IPS-NIHi11 (cell line): ENCODE results near the gene TTYH2.
"Not testable (repeated sequence)": the region's sequence is repeated elsewhere in the genome, so short reads cannot be mapped to it uniquely, and the experiment has no call there.

Source experiments
- DNase-seq: peaks from one replicate; pipeline ENCODE4 v3.0.0; 2012; ENCODE audit warnings: mixed read lengths, low spot score

TTYH2 gene, protein sequence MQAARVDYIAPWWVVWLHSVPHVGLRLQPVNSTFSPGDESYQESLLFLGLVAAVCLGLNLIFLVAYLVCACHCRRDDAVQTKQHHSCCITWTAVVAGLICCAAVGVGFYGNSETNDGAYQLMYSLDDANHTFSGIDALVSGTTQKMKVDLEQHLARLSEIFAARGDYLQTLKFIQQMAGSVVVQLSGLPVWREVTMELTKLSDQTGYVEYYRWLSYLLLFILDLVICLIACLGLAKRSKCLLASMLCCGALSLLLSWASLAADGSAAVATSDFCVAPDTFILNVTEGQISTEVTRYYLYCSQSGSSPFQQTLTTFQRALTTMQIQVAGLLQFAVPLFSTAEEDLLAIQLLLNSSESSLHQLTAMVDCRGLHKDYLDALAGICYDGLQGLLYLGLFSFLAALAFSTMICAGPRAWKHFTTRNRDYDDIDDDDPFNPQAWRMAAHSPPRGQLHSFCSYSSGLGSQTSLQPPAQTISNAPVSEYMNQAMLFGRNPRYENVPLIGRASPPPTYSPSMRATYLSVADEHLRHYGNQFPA

GRCh38 chr17:74212913-74213791 lies at the start of gene TTYH2:
TSS of gene TTYH2 (plus strand) at chr17:74213571. CDS start at chr17:74213588, 17 bp downstream.
- peak; percentile 88 for DNase-seq

DNA sequence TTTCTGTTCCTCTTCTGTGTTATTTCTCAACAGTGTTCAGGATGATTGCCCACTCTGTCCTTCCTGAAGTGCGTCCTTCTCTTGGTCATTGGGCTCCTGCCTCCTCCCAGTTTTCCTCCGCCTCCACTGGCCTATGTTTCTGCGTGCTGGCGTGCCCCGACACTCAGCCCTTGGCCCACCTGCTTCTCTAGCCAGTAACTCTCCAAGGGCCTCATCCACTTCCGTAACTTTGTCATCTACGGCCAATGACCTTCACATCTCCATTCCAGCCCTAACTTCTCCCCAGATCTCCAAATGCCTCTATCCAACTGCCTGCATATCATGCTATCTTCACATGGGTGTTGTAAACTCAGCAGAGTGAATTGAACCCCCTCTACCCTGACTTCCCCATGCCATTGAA lies 49.5 kb upstream of the TTYH2 start:
- no peak for DNase-seq

- DNase-seq, result no peak
These were observed 48.8 kb upstream of the TTYH2 start for GRCh38 chr17:74164446-74165045.

DNA sequence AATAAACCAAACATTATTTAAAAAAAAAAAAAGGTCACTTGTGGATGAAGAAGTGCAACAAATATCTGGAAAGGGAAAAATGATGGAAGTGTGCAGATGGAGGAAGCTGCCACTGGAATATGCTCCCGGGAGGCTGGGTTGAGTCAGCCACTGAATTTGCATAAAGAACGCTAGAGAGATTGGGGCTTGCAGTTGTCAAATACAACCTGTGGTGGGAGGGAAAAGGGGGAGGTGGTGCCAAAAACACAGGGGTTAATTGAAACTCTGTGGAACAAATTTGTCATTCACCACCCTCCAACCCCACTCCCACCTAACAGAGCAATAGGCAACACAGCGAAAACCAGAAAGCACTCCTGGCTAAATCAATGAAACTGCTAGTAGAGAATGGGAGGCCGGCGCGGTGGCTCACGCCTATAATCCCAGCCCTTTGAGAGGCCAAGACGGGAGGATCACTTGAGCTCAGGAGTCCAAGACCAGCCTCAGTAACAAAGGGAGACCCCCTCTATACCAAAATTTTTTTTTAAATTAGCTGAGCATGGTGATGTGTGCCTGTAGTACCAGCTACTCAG lies 47.5 kb upstream of the TTYH2 start:
- no peak for DNase-seq

GRCh38 chr17:74170924-74171323 lies 42.4 kb upstream of the TTYH2 start:
- no peak for DNase-seq

DNA sequence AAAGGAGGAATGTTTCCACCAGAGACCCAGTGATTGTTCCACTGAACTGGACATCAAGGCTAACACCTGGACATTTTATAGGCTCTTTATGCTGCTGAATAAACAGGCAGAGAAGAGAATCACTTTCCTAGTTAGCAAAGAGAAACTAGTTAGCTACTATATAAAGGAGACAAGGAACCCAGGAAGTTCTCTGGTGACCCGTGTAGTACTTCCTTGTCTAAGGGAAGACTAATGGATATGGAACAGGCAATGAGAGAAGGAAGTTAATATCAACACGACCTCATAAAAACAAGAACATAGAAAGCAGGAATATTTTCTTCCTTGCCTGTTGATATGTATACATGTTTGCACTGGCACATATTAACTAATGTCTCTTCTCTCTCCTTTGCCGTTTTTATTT lies 40.7 kb upstream of the TTYH2 start:
- no peak for DNase-seq

DNA sequence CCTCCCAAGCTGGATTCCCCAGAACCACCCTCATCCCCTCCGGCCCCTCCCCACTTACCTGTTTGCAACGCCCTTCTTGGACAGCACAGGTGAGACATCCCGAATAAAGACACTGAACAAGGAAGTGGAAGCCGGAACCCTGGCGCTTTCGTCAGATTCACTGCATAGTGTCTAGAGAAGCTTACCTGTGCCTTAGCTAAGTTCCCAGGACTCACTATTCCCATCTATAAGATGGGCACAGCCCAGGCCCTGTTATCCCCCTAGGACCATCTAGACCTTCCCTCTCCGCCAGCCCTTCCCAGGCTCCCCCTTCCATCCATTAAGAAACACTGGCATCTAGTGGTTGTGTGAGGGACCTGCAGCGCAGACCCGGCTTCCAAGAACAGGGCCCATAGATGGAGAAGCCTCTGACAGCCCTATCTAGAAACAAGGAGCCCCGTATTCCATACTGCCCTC lies 36.8 kb upstream of the TTYH2 start:
- peak; percentile 79 for DNase-seq

- no peak for DNase-seq
These were observed 36.3 kb upstream of the TTYH2 start for GRCh38 chr17:74177018-74177450.

- no peak for DNase-seq
These were observed 33.8 kb upstream of the TTYH2 start for GRCh38 chr17:74179576-74179975.

- no peak for DNase-seq
These were observed 33.0 kb upstream of the TTYH2 start for GRCh38 chr17:74180336-74180735.

DNA sequence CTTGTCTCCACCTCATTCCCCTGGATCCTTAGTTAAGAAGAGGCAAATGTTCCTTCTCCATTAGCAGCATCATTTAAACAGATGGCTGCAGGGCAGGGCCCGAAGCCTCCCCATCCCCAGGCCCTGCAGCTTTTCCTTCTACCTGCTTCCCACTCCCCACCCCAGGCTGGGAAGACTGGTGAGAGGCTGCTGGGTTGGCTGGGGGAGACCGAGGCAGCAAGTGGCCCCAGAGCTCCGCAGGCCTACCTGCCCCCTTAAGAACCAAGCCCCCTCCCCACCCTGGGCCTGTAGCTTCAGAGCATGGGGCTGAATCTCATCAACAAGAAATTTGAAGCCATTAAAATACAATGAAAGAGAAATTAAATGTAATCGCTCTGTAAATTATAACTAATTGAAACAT lies 32.0 kb upstream of the TTYH2 start:
- DNase-seq, result no peak

DNA sequence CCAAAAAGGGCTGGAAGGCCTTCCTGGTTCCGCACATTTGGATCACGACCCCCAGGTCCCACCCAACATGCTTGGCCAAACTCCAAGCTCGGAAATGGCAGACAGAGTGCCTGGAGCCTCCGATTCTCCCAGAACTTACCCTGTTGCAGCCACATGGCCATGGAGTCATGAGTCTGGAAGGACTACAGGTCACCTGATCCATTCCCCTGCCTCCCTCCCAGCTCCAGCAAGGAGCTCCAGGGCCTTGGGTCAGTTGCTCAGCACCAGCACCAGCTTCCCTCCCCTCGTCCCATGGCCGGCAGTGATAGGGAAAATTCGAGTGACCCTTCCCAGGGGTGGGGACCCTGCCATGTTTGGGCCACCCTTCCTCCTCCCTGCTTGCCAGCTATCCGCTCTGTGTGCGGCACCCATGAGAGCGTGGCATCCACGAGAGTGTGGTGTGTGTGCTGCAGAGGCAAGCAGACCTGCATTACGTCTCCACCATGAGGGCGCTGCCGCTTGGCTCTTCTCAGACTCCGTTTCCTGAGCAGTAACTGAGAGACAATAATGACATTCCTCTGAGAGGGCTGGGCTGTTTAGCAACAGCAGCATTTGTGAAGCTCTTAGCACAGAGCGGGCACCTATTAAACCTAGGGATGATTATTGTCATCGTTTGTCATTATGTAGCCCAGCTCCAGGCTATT lies 31.2 kb upstream of the TTYH2 start:
- no peak for DNase-seq

DNA sequence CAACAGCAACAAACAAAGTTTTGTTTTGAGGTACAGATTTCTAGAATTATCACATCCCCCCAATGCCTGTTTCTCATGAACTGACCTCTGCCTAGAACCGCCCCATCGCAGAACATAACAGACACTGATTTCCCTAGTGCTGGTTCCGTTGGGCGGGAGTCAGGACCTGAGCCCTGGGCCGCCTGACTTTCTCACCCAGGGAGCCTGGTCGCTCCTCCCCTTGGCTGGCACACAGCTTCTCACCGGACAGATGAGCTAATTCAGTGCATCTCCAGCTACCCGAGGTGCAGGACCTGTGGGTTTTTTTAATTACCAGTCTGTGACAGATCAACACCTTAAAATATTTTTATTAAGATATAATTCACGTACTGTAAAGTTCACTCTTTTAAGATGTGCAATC lies 30.0 kb upstream of the TTYH2 start:
- DNase-seq, result no peak

DNA sequence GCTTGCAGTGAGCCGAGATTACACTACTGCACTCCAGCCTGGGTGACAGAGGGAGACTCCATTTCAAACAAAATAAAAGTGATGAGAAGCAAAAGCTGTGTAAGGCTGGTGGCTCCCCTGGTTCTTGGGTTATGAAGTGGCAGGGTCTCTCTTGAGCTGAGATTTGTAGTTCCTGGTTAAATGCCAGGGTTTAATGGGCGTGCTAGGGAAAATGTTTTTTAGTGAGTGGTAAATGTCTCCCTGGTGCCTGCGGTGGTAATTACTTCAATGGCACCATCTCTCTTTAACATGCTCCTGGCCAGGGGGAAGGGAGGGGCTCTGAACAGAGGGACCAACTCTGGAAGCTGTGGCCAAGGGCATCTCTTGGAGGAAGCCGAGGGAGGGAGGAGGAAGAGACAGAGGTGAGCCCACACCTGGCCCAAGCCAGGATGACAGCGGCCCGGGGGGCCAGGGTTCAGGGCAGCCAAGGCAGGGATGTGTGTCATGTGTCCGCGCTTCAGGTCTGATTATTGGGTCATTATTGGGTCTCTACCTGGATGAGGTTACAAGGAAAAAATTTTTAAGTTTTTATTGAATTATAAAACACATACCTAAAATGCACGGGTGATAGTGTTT lies 27.7 kb upstream of the TTYH2 start:
- no peak for DNase-seq

- DNase-seq, result no peak
These were observed 26.9 kb upstream of the TTYH2 start for GRCh38 chr17:74186498-74186897.

DNA sequence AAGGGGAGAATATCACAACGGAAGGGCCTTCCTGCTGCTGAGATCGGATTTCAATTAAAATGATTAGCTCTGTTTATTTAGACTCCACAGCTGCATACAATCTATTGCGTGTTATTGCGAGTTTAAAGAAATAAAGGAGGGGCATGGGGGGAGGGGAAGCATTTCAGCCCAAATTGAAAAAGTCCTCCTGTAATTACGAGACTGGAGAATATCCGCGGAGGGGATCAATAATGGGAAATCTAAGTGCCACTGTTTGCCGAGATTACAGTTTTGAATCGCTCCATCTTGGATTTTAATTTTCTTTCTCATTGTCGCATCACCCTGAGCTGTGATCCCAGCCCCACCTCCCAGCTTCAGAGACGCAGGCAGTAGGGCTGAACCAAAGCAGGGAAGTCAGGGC lies 25.6 kb upstream of the TTYH2 start:
- DNase-seq, result no peak

DNA sequence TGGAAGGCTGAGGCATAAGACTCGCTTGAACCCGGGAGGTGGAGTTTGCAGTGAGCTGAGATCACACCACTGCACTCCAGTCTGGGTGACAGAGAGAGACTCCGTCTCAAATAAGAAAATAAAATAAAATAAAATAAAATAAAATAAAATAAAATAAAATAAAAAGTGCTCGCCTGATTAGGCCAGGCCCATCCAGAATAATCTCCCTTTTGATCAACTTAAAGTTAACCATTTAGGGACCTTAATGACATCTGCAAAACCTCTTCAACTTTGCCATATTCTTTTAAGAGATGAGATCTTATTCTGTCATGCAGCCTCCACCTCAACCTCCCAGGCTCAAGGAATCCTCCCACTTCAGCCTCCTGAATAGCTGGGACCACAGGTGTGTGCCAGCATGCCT lies 24.7 kb upstream of the TTYH2 start:
- DNase-seq, result not testable (repeated sequence)

- peak; percentile 76 for DNase-seq
These were observed 23.2 kb upstream of the TTYH2 start for GRCh38 chr17:74190154-74190553.

DNA sequence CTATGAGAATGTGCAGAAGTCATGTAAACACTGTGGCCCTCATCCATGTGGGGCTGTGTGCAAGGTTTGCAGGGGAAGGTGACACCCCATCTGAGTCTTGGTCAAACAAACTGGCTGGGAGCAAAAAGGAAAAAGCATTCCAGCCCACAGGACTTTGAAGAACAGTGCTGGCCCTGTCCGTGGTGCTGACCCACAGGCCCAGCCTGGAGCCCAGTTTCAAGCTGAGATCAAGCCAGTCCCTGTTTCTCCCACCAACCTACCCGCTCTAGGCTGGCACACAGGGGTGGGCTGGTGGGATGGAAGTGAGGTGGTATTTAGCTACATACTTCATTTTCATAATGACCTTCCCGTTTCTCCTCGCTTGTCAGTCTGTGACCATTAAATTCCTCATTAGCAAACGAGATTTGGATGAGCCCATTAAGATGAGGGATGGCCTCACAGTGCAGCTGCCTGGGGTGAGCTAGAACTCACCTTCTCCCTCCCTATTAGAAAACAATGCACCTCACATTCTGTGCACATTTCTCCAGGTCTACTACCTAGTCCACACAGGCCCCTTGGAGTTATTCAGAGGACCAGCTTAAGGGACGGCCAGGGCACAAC lies 22.5 kb upstream of the TTYH2 start:
- DNase-seq, result peak; percentile 69

DNA sequence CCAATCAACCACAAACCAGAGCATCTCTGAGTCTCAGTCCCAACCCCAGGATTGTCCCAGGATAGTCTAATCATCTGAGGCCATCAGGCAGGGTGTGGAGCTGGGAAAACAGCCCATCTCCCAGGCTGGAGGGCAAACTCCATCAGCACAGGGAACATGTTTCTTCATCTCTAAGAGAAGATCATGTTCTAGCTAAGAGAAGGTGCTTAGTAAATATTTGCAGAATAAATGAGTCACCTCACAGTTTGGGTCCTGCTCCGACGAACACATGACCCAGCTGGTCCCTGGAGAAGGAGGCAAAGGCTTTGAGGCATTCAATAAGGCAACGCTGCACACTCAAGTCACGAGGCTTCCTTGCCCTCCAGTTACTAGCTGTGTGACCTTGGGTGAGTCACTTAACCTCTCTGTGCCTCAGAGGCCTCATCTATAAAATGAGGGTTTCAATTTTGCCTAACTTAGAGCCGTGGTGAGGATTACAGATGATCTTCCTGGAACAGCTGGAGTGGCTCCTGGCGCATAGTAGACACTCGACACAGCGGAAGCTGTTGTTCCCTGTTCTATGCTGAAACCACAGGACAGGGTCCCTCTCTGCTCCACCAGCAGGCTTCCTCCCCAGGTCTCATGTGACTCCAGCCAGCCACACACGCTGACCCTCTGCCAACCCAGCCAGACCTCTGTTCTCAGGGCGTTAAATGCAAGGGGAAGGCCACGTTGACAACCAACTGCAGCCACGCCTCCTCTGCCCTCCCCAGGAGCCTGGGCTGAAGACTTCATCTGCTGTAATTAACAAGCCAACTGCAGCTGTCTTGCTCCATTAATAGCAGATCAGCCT lies 20.2 kb upstream of the TTYH2 start:
- DNase-seq, result no peak
